Dendritic cell treated with granulocyte-macrophage colony-stimulating factor and Interleukin-4, amounts not matched to agents 40 ng/mL and 50 ng/mL, for 4 days (primary cell): ENCODE results near the gene ZNF500.

Experiments
- H3K27ac Mint-ChIP-seq: one replicate; pipeline ENCODE4 v1.8.0; 2022; ENCODE audit warnings: mild to moderate bottlenecking, mixed read lengths
- H3K27me3 Mint-ChIP-seq: one replicate; pipeline ENCODE4 v1.8.0; 2022; ENCODE audit warnings: mild to moderate bottlenecking, mixed read lengths
- H3K36me3 Mint-ChIP-seq: one replicate; pipeline ENCODE4 v1.8.0; 2022; ENCODE audit warnings: low read depth, mixed read lengths
- H3K4me1 Mint-ChIP-seq: one replicate; pipeline ENCODE4 v1.8.0; 2022; ENCODE audit warnings: low read depth, mixed read lengths
- H3K4me3 Mint-ChIP-seq: one replicate; pipeline ENCODE4 v1.8.0; 2022; ENCODE audit warnings: mild to moderate bottlenecking, moderate library complexity, mixed read lengths
- H3K9me3 Mint-ChIP-seq: one replicate; pipeline ENCODE4 v1.8.0; 2022; ENCODE audit warnings: mixed read lengths
- intact Hi-C: fragments of 100-400 bp; cut with micrococcal nuclease; formaldehyde crosslinking; loops from one replicate; pipeline ENCODE4 v1.15.0; 2022

Gene ZNF500

GRCh38 chr16:4766875-4767628, at the start of gene ZNF500:
Gene ZNF500, minus strand, starts transcription at chr16:4767162. Its CDS starts 1,184 bp downstream, at chr16:4765978.
- H3K9me3 Mint-ChIP-seq = no peaks in the 10 kb centered on the region
- H3K27me3 Mint-ChIP-seq = no peaks in the 10 kb centered on the region
- peak within 1 kb of the TSS; percentile 89 for H3K4me3 Mint-ChIP-seq
- intact Hi-C loops = loop anchor here (1.0 to 5.0 kb wide), 2 partner anchors 80 to 190 kb away; partner anchors contain the start of genes GLYR1, SEC14L5 and UBN1
- peak within 1 kb of the TSS; percentile 90 for H3K27ac Mint-ChIP-seq
- peaks cover 42% of the 10 kb centered on the region for H3K36me3 Mint-ChIP-seq
- peaks cover 53% of the 10 kb centered on the region for H3K4me1 Mint-ChIP-seq

- intact Hi-C loops = no loop called here
- Mint-ChIP-seq H3K27ac (no peak overlapping the region), H3K27me3 (no peaks in the 10 kb centered on the region), H3K4me3 (no peak overlapping the region), H3K36me3 (peaks cover 100% of the 10 kb centered on the region), H3K9me3 (no peaks in the 10 kb centered on the region), H3K4me1 (no peaks in the 10 kb centered on the region)
These were observed 47.7 kb upstream of the ZNF500 start for GRCh38 chr16:4814542-4815173.

- H3K4me3 Mint-ChIP-seq = no peak overlapping the region
- no peaks in the 10 kb centered on the region for H3K9me3 Mint-ChIP-seq
- H3K27me3 Mint-ChIP-seq = no peaks in the 10 kb centered on the region
- peaks cover 100% of the 10 kb centered on the region for H3K36me3 Mint-ChIP-seq
- intact Hi-C loops = no loop called here
- no peaks in the 10 kb centered on the region for H3K4me1 Mint-ChIP-seq
- no peak overlapping the region for H3K27ac Mint-ChIP-seq
These were observed 47.1 kb upstream of the ZNF500 start for GRCh38 chr16:4814046-4814445.

GRCh38 chr16:4813251-4814003, 46.5 kb upstream of the ZNF500 start:
- H3K27me3 Mint-ChIP-seq = no peaks in the 10 kb centered on the region
- H3K36me3 Mint-ChIP-seq = peaks cover 100% of the 10 kb centered on the region
- intact Hi-C loops = no loop called here
- peak overlapping the region; percentile 21 for H3K27ac Mint-ChIP-seq
- no peaks in the 10 kb centered on the region for H3K4me1 Mint-ChIP-seq
- no peak overlapping the region for H3K4me3 Mint-ChIP-seq
- no peaks in the 10 kb centered on the region for H3K9me3 Mint-ChIP-seq

- Mint-ChIP-seq H3K4me3 (no peak overlapping the region), H3K4me1 (no peaks in the 10 kb centered on the region), H3K36me3 (peaks cover 100% of the 10 kb centered on the region), H3K9me3 (no peaks in the 10 kb centered on the region), H3K27ac (no peak overlapping the region), H3K27me3 (no peaks in the 10 kb centered on the region)
- intact Hi-C loops = no loop called here
These were observed 44.8 kb upstream of the ZNF500 start for GRCh38 chr16:4811773-4812172.

- peaks cover 1% of the 10 kb centered on the region for H3K4me1 Mint-ChIP-seq
- intact Hi-C loops = no loop called here
- H3K27ac Mint-ChIP-seq = no peak overlapping the region
- peaks cover 100% of the 10 kb centered on the region for H3K36me3 Mint-ChIP-seq
- no peaks in the 10 kb centered on the region for H3K27me3 Mint-ChIP-seq
- H3K4me3 Mint-ChIP-seq = no peak overlapping the region
- H3K9me3 Mint-ChIP-seq = no peaks in the 10 kb centered on the region
These were observed 44.3 kb upstream of the ZNF500 start for GRCh38 chr16:4811242-4811641.

GRCh38 chr16:4806280-4806679, 39.3 kb upstream of the ZNF500 start:
- intact Hi-C loops = no loop called here
- peaks cover 86% of the 10 kb centered on the region for H3K36me3 Mint-ChIP-seq
- peaks cover 36% of the 10 kb centered on the region for H3K4me1 Mint-ChIP-seq
- no peaks in the 10 kb centered on the region for H3K27me3 Mint-ChIP-seq
- peak overlapping the region; percentile 97 for H3K27ac Mint-ChIP-seq
- no peak overlapping the region for H3K4me3 Mint-ChIP-seq
- no peaks in the 10 kb centered on the region for H3K9me3 Mint-ChIP-seq

- peak overlapping the region; percentile 97 for H3K27ac Mint-ChIP-seq
- no peaks in the 10 kb centered on the region for H3K27me3 Mint-ChIP-seq
- peaks cover 46% of the 10 kb centered on the region for H3K4me1 Mint-ChIP-seq
- intact Hi-C loops = no loop called here
- H3K36me3 Mint-ChIP-seq = peaks cover 86% of the 10 kb centered on the region
- no peaks in the 10 kb centered on the region for H3K9me3 Mint-ChIP-seq
- H3K4me3 Mint-ChIP-seq = no peak overlapping the region
These were observed 38.3 kb upstream of the ZNF500 start for GRCh38 chr16:4805231-4805630.

- Mint-ChIP-seq H3K27me3 (no peaks in the 10 kb centered on the region), H3K27ac (peak overlapping the region; percentile 97), H3K36me3 (peaks cover 86% of the 10 kb centered on the region), H3K4me3 (peak overlapping the region; percentile 92), H3K4me1 (peaks cover 57% of the 10 kb centered on the region), H3K9me3 (no peaks in the 10 kb centered on the region)
- intact Hi-C loops = loop anchor here (1.0 to 5.0 kb wide), 3 partner anchors 36 to 69 kb away; partner anchors contain the start of genes ANKS3, DNAAF8, GLYR1 and UBN1
These were observed 37.2 kb upstream of the ZNF500 start for GRCh38 chr16:4803898-4804762.

- peak overlapping the region; percentile 97 for H3K27ac Mint-ChIP-seq
- H3K4me3 Mint-ChIP-seq = peak overlapping the region; percentile 92
- no peaks in the 10 kb centered on the region for H3K27me3 Mint-ChIP-seq
- intact Hi-C loops = loop anchor here (1.0 to 5.0 kb wide), 3 partner anchors 35 to 69 kb away; partner anchors contain the start of genes ANKS3, DNAAF8, GLYR1 and UBN1
- no peaks in the 10 kb centered on the region for H3K9me3 Mint-ChIP-seq
- H3K4me1 Mint-ChIP-seq = peaks cover 63% of the 10 kb centered on the region
- H3K36me3 Mint-ChIP-seq = peaks cover 86% of the 10 kb centered on the region
These were observed 36.5 kb upstream of the ZNF500 start for GRCh38 chr16:4803401-4803844.

- H3K27ac Mint-ChIP-seq = peak overlapping the region; percentile 97
- intact Hi-C loops = loop anchor here (1.0 to 5.0 kb wide), 3 partner anchors 34 to 68 kb away; partner anchors contain the start of genes ANKS3, DNAAF8, GLYR1 and UBN1
- peaks cover 63% of the 10 kb centered on the region for H3K4me1 Mint-ChIP-seq
- H3K4me3 Mint-ChIP-seq = peak overlapping the region; percentile 92
- H3K27me3 Mint-ChIP-seq = no peaks in the 10 kb centered on the region
- H3K36me3 Mint-ChIP-seq = peaks cover 86% of the 10 kb centered on the region
- no peaks in the 10 kb centered on the region for H3K9me3 Mint-ChIP-seq
These were observed 35.8 kb upstream of the ZNF500 start for GRCh38 chr16:4802659-4803287.

GRCh38 chr16:4801962-4802658, 35.1 kb upstream of the ZNF500 start, which contains the start of gene ROGDI:
Gene ROGDI, minus strand, starts transcription at chr16:4802633. Its CDS starts 62 bp downstream, at chr16:4802571.
- H3K4me3 Mint-ChIP-seq = peak within 1 kb of the TSS; percentile 92
- H3K27me3 Mint-ChIP-seq = no peaks in the 10 kb centered on the region
- H3K27ac Mint-ChIP-seq = peak within 1 kb of the TSS; percentile 97
- intact Hi-C loops = loop anchor here (2.0 to 5.0 kb wide), 2 partner anchors 45 to 67 kb away; partner anchors contain the start of genes ANKS3, DNAAF8, GLYR1 and UBN1
- peaks cover 86% of the 10 kb centered on the region for H3K36me3 Mint-ChIP-seq
- H3K9me3 Mint-ChIP-seq = no peaks in the 10 kb centered on the region
- H3K4me1 Mint-ChIP-seq = peaks cover 63% of the 10 kb centered on the region
